HG02852 (cell line): ENCODE data around the gene CDC26.
"Not testable (repeated sequence)": the region's sequence is repeated elsewhere in the genome, so short reads cannot be mapped to it uniquely, and the experiment has no call there.

ENCODE experiments used
- ATAC-seq: cut with Tn5 transposase; IDR thresholded peaks from one replicate; pipeline ENCODE4 v1.9.1; 2021; ENCODE audit warnings: mild to moderate bottlenecking, moderate library complexity; ENCODE audit not compliant: unreplicated experiment

CDC26 gene

GRCh38 chr9:113296247-113296646 lies 20.9 kb upstream of the CDC26 start:
- not testable (repeated sequence) for ATAC-seq

- no peak for ATAC-seq
Measured at GRCh38 chr9:113293285-113293878, 18.0 kb upstream of the CDC26 start.

GRCh38 chr9:113290052-113290607 lies 14.8 kb upstream of the CDC26 start:
- ATAC-seq: no peak

GRCh38 chr9:113289091-113289490 lies 13.7 kb upstream of the CDC26 start:
- ATAC-seq: no peak

GRCh38 chr9:113281356-113281755 lies 6.0 kb upstream of the CDC26 start:
- no peak for ATAC-seq

- ATAC-seq: no peak
Measured at GRCh38 chr9:113278840-113279239, 3.5 kb upstream of the CDC26 start.

GRCh38 chr9:113274474-113275156 lies 757 bp downstream of the CDC26 start:
- ATAC-seq: peak; percentile 2

GRCh38 chr9:113269871-113270270 lies 5.5 kb downstream of the CDC26 start:
- no peak for ATAC-seq

- ATAC-seq: no peak
Measured at GRCh38 chr9:113269355-113269754, 6.0 kb downstream of the CDC26 start.

GRCh38 chr9:113267911-113268566 lies 7.3 kb downstream of the CDC26 start:
- no peak for ATAC-seq

- ATAC-seq: no peak
Measured at GRCh38 chr9:113266174-113266573, 9.2 kb downstream of the CDC26 start.

GRCh38 chr9:113261917-113262671 lies 13.3 kb downstream of the CDC26 start:
- no peak for ATAC-seq

- ATAC-seq: no peak
Measured at GRCh38 chr9:113258282-113258681, 17.1 kb downstream of the CDC26 start.

- no peak for ATAC-seq
Measured at GRCh38 chr9:113257863-113258262, 17.5 kb downstream of the CDC26 start.

- ATAC-seq: no peak
Measured at GRCh38 chr9:113255438-113255837, 19.9 kb downstream of the CDC26 start.

GRCh38 chr9:113254991-113255390 lies 20.4 kb downstream of the CDC26 start:
- no peak for ATAC-seq

GRCh38 chr9:113250807-113251206 lies 24.6 kb downstream of the CDC26 start:
- no peak for ATAC-seq

GRCh38 chr9:113249661-113250060 lies 25.7 kb downstream of the CDC26 start:
- ATAC-seq: not testable (repeated sequence)

GRCh38 chr9:113247640-113248039 lies 27.7 kb downstream of the CDC26 start:
- ATAC-seq: no peak

GRCh38 chr9:113246928-113247327 lies 28.4 kb downstream of the CDC26 start:
- no peak for ATAC-seq

- ATAC-seq: no peak
Measured at GRCh38 chr9:113245894-113246293, 29.5 kb downstream of the CDC26 start.
